HepG2 (cell line): ENCODE results near the gene EPB41L2. TPM values are rescaled to one million over a fixed set of nuclear protein-coding genes. Genes with fewer than 3 reads are reported as not detected.

Source experiments
- DMAP1 ChIP-seq: IDR thresholded peaks from 2 replicates; pipeline ENCODE4 v1.6.1; 2016
- FOXM1 ChIP-seq: sonication (generic); formaldehyde crosslinking; IDR thresholded peaks from 2 replicates; pipeline ENCODE4 v1.5.0; 2020; ENCODE audit warnings: missing genetic modification reagents
- HOXA5 ChIP-seq: sonication (generic); formaldehyde crosslinking; IDR thresholded peaks from 2 replicates; pipeline ENCODE4 v1.4.0; 2020; ENCODE audit warnings: missing genetic modification reagents
- KAT7 ChIP-seq: IDR thresholded peaks from 2 replicates; pipeline ENCODE4 v1.6.1; 2018; ENCODE audit warnings: borderline replicate concordance, missing compliant biosample characterization
- MZF1 ChIP-seq: sonication (generic); formaldehyde crosslinking; IDR thresholded peaks from 2 replicates; pipeline ENCODE4 v1.8.1; 2023; ENCODE audit warnings: mild to moderate bottlenecking, missing genetic modification reagents, borderline replicate concordance
- PAWR ChIP-seq: sonication (generic); formaldehyde crosslinking; IDR thresholded peaks from 2 replicates; pipeline ENCODE4 v1.4.0; 2020; ENCODE audit warnings: missing genetic modification reagents, mild to moderate bottlenecking, borderline replicate concordance
- RNF2 ChIP-seq: fragments of 450-650 bp; conservative IDR thresholded peaks from 2 replicates; pipeline ENCODE4 v1.6.1; 2016; ENCODE audit warnings: low read depth
- SNAPC5 ChIP-seq: sonication (generic); formaldehyde crosslinking; IDR thresholded peaks from 2 replicates; pipeline ENCODE4 v1.8.1; 2023; ENCODE audit warnings: mild to moderate bottlenecking, missing genetic modification reagents, borderline replicate concordance
- SP1 ChIP-seq, 2 experiments: fragments of 450-650 bp in 1 of 2; sonication (generic) in 1 of 2; formaldehyde crosslinking in 1 of 2; IDR thresholded peaks; 2 replicates each; pipeline versions ENCODE4 v1.4.0 to v1.6.1; 2016 to 2020; ENCODE audit warnings: missing genetic modification reagents in 1 of 2
- THAP9 ChIP-seq: sonication (generic); formaldehyde crosslinking; IDR thresholded peaks from 2 replicates; pipeline ENCODE4; 2020; ENCODE audit warnings: missing genetic modification reagents, mild to moderate bottlenecking, borderline replicate concordance
- ZBTB1 ChIP-seq: sonication (generic); formaldehyde crosslinking; IDR thresholded peaks from 2 replicates; pipeline ENCODE4 v1.4.0; 2020; ENCODE audit warnings: missing genetic modification reagents, borderline replicate concordance
- ZNF207 ChIP-seq: fragments of 450-650 bp; IDR thresholded peaks from 2 replicates; pipeline ENCODE4 v1.6.1; 2016; ENCODE audit warnings: antibody characterized with exemption, borderline replicate concordance
- ZNF225 ChIP-seq: sonication (generic); formaldehyde crosslinking; IDR thresholded peaks from 2 replicates; pipeline ENCODE4 v1.4.0; 2020; ENCODE audit warnings: mild to moderate bottlenecking, missing genetic modification reagents
- ZNF326 ChIP-seq: sonication (generic); formaldehyde crosslinking; IDR thresholded peaks from 2 replicates; pipeline ENCODE4 v1.4.0; 2020; ENCODE audit warnings: missing genetic modification reagents, borderline replicate concordance
- ZNF460 ChIP-seq: sonication (generic); formaldehyde crosslinking; IDR thresholded peaks from 2 replicates; pipeline ENCODE4 v1.5.1; 2020; ENCODE audit warnings: missing genetic modification reagents, mild to moderate bottlenecking, borderline replicate concordance
- ZNF777 ChIP-seq: sonication (generic); formaldehyde crosslinking; IDR thresholded peaks from 2 replicates; pipeline ENCODE4 v1.4.0; 2020; ENCODE audit warnings: missing genetic modification reagents
- ZNF800 ChIP-seq: sonication (generic); formaldehyde crosslinking; IDR thresholded peaks from 2 replicates; pipeline ENCODE4 v1.4.0; 2020; ENCODE audit warnings: missing genetic modification reagents
- polyA plus RNA-seq, 8 experiments: library from polyadenylated mRNA; depleted of rRNA in 3 of 8; stranded (reverse) in 7 of 8; unstranded in 1 of 8; fragments of >200 nt; fragmentation: Illumina TruSeq in 4 of 8; extraction: Trizol in 4 of 8; gene quantifications; 2 replicates each; pipeline versions ENCODE4 v1.2.1 to v1.2.3, GENCODE V29; 2011 to 2016; ENCODE audit warnings: low read depth in 4 of 8, missing spikeins in 1 of 8, mixed read lengths in 1 of 8; ENCODE audit not compliant: insufficient read depth in 1 of 8
- total RNA-seq, 5 experiments: library from RNA; depleted of rRNA; stranded (reverse); fragments of >200 nt; fragmentation: Illumina TruSeq; extraction: Trizol; gene quantifications; 2 replicates each; pipeline ENCODE4 v1.2.3, GENCODE V29; 2016; ENCODE audit warnings: low read depth in 1 of 5
- TF ChIP-seq, protein P1 (sequence below), 2 experiments: sonication (generic) in 1 of 2; formaldehyde crosslinking in 1 of 2; IDR thresholded peaks; 2 replicates each; pipeline versions ENCODE4 v1.6.1 to v1.9.0; 2014 to 2022; ENCODE audit warnings: antibody characterized with exemption in 1 of 2, borderline replicate concordance in 1 of 2, inconsistent platforms in 1 of 2, low read depth in 1 of 2, missing genetic modification reagents in 1 of 2

The EPB41L2 gene
- total and polyA plus RNA-seq, 2 of the 13 experiments (the other 11 are each of a cell fraction or from before 2014, with no cell fraction given): 41.7 to 56.4 TPM

DNA sequence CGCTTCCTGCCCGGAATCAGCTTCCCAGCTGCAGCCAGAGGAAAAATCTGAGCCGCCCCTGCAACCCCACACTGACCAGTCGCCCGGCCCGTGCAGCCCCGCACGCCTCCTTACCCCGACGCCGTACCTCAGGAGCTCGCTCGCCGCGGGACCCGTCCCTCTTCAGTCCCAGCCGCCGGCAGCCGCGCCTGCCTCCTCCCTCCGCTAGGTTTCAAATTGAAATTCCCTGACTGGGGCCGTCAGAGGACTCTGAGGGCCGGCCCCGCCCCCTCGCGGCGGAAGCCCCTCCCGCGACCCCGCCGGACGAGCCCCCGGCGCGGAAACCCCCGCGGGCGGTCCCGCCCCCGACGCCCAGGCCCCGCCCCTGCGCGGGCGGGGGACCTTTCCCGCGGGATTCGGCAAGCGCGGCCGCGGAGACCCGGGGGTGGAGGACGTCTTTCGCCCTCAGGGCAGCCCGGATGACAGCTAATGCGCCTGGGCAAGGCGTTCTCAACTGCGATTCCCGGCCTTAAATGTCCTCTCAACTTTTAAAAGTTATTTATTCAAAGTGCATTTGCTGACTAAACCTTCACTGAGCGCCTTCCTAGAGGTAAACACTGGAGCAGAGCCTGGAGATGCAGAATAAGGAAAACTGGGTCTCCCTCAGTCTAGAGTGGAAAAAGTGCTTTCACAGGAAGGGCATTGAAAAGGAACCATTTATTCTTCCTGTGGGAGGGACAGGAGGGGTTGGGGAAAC, at the start of gene EPB41L2 (continued):
- TF ChIP-seq FOXM1 (CRISPR knock-in tag): no peak
- TF ChIP-seq, protein P1, sequence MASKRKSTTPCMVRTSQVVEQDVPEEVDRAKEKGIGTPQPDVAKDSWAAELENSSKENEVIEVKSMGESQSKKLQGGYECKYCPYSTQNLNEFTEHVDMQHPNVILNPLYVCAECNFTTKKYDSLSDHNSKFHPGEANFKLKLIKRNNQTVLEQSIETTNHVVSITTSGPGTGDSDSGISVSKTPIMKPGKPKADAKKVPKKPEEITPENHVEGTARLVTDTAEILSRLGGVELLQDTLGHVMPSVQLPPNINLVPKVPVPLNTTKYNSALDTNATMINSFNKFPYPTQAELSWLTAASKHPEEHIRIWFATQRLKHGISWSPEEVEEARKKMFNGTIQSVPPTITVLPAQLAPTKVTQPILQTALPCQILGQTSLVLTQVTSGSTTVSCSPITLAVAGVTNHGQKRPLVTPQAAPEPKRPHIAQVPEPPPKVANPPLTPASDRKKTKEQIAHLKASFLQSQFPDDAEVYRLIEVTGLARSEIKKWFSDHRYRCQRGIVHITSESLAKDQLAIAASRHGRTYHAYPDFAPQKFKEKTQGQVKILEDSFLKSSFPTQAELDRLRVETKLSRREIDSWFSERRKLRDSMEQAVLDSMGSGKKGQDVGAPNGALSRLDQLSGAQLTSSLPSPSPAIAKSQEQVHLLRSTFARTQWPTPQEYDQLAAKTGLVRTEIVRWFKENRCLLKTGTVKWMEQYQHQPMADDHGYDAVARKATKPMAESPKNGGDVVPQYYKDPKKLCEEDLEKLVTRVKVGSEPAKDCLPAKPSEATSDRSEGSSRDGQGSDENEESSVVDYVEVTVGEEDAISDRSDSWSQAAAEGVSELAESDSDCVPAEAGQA (IDR thresholded peaks at IDR 0.05; ENCODE audit: low read depth): no peak
- TF ChIP-seq, protein P1 (CRISPR knock-in tag; IDR thresholded peaks at IDR 0.05; ENCODE audit: borderline replicate concordance): no peak
- TF ChIP-seq ZNF800: no peak
- no peak for TF ChIP-seq MZF1
- peak; percentile 69; the same call in 1 of the 2 replicates for TF ChIP-seq KAT7
- TF ChIP-seq ZNF326 (CRISPR knock-in tag): no peak
- TF ChIP-seq DMAP1: no peak; the same call in 1 of the 2 replicates
- no peak for TF ChIP-seq RNF2
- no peak for TF ChIP-seq SP1 (IDR thresholded peaks at IDR 0.05)
- peak; percentile 87 for TF ChIP-seq SP1 (CRISPR knock-in tag; IDR thresholded peaks at IDR 0.05)
- no peak for TF ChIP-seq HOXA5 (CRISPR knock-in tag)
- no peak for TF ChIP-seq THAP9 (CRISPR knock-in tag)
- no peak for TF ChIP-seq ZNF460 (CRISPR knock-in tag)
- TF ChIP-seq ZNF777: peak; percentile 45
- TF ChIP-seq ZBTB1 (CRISPR knock-in tag): no peak
- TF ChIP-seq PAWR (CRISPR knock-in tag): peak; percentile 86; the same call in 1 of the 2 replicates
- no peak for TF ChIP-seq SNAPC5 (CRISPR knock-in tag)
- TF ChIP-seq ZNF207: no peak
- TF ChIP-seq ZNF225: no peak
